Measurements from ENCODE around the gene ZNF681.
"Not testable (repeated sequence)": the region's sequence is repeated elsewhere in the genome, so short reads cannot be mapped to it uniquely, and the experiment has no call there.

Gene ZNF681

GRCh38 chr19:23772675-23773063 lies 14.0 kb upstream of the ZNF681 start:
- no peak for DNase-seq

- no peak for DNase-seq
These were observed 13.3 kb upstream of the ZNF681 start for GRCh38 chr19:23771761-23772674.

GRCh38 chr19:23771316-23771715 lies 12.6 kb upstream of the ZNF681 start:
- DNase-seq = no peak

GRCh38 chr19:23770672-23771250 lies 12.1 kb upstream of the ZNF681 start:
- no peak for DNase-seq

- DNase-seq = no peak
These were observed 11.2 kb upstream of the ZNF681 start for GRCh38 chr19:23769691-23770468.

- no peak for DNase-seq
These were observed 8.3 kb upstream of the ZNF681 start for GRCh38 chr19:23766951-23767350.

- no peak for DNase-seq
These were observed 6.1 kb upstream of the ZNF681 start for GRCh38 chr19:23764781-23765180.

GRCh38 chr19:23762884-23763711 lies 4.4 kb upstream of the ZNF681 start:
- DNase-seq = peak; percentile 81

GRCh38 chr19:23762548-23762883 lies 3.8 kb upstream of the ZNF681 start:
- no peak for DNase-seq

- not testable (repeated sequence) for DNase-seq
These were observed 1.6 kb upstream of the ZNF681 start for GRCh38 chr19:23760326-23760725.

- not testable (repeated sequence) for DNase-seq
These were observed 15.0 kb downstream of the ZNF681 start for GRCh38 chr19:23743633-23744232.

GRCh38 chr19:23730729-23731465 lies 27.8 kb downstream of the ZNF681 start:
- DNase-seq = not testable (repeated sequence)

GRCh38 chr19:23724161-23724560 lies 34.5 kb downstream of the ZNF681 start:
- not testable (repeated sequence) for DNase-seq

- DNase-seq = no peak
These were observed 39.9 kb downstream of the ZNF681 start for GRCh38 chr19:23718802-23719201.

GRCh38 chr19:23716792-23717191 lies 41.9 kb downstream of the ZNF681 start:
- DNase-seq = no peak

GRCh38 chr19:23709347-23709746 lies 49.3 kb downstream of the ZNF681 start:
- no peak for DNase-seq

GRCh38 chr19:23706657-23707056 lies 52.0 kb downstream of the ZNF681 start:
- DNase-seq = no peak

GRCh38 chr19:23699521-23699860 lies 59.2 kb downstream of the ZNF681 start:
- no peak for DNase-seq

- DNase-seq = no peak
These were observed 59.8 kb downstream of the ZNF681 start for GRCh38 chr19:23698711-23699520.

GRCh38 chr19:23692937-23693336 lies 65.8 kb downstream of the ZNF681 start:
- DNase-seq = not testable (repeated sequence)
